ENCODE data around the gene KDM4D. TPM values are rescaled to one million over a fixed set of nuclear protein-coding genes. Genes with fewer than 3 reads are reported as not detected.

The KDM4D gene
- total RNA-seq (2021) (1.9 to 2.4 TPM (median 2.1 TPM) in 3 replicates), Bru-seq, nascent RNA (percentile 62 among the genes with signal in this experiment)
- long read RNA-seq, experiment 1, transcript KDM4D-201 (3 exons, 2,978 nt) = major isoform, 9 of 10 reads
- long read RNA-seq, experiment 1, partial matches to known transcripts = 0 of 10 reads
- long read RNA-seq, experiment 1, other reads (novel, unspliced or antisense) = 0 of 10 reads
- long read RNA-seq, experiment 2, partial matches to known transcripts = 0 of 1 reads
- long read RNA-seq, experiment 2, other reads (novel, unspliced or antisense) = 1 of 1 reads
- long read RNA-seq, experiment 3 = 0 reads

GRCh38 chr11:94973099-94973968 lies at the start of gene KDM4D, which contains the start of gene CWC15:
KDM4D (plus strand) TSS chr11:94973709; CDS start chr11:94997373, 23,664 bp downstream.
CWC15 (minus strand) TSS chr11:94973556; CDS start chr11:94972185, 1,371 bp downstream.
- CTCF ChIA-PET = interaction anchor here (1.1 to 1.3 kb wide), 4 partner anchors 94 to 451 kb away, joined by 3 to 8 read pairs (median 4); no protein-coding TSS in a partner anchor
- Mint-ChIP-seq H3K9me3 (no peaks in the 10 kb centered on the region), H3K36me3 (peaks cover 31% of the 10 kb centered on the region), H3K27ac (peak within 1 kb of the TSS; percentile 98), H3K27me3 (ENCODE audit: low read depth) (no peaks in the 10 kb centered on the region), H3K4me1 (peaks cover 10% of the 10 kb centered on the region), H3K4me3 (peak within 1 kb of the TSS; percentile 99)
- POLR2A ChIA-PET = interaction anchor here (1.5 to 2.1 kb wide), 2 partner anchors 16 to 94 kb away, joined by 6 to 10 read pairs; partner anchors contain the start of gene SRSF8
- ATAC-seq (peak; percentile 99), DNase-seq (ENCODE audit: low spot score) (peak; percentile 92)
- TF ChIP-seq FOXJ3 (CRISPR knock-in tag; IDR thresholded peaks at IDR 0.05; ENCODE audit: borderline replicate concordance) = no peak
- TF ChIP-seq FOXP1 (CRISPR knock-in tag; IDR thresholded peaks at IDR 0.05; ENCODE audit: borderline replicate concordance) = peak; percentile 68; the same call in 1 of the 2 replicates
- TF ChIP-seq ZNF121 (CRISPR knock-in tag; IDR thresholded peaks at IDR 0.05) = 0 out of 2 replicates have a peak, but pooled peaks have one; percentile 10
- no peak for TF ChIP-seq ERG (CRISPR knock-in tag; IDR thresholded peaks at IDR 0.05)
- no peak for TF ChIP-seq CTCF (IDR thresholded peaks at IDR 0.05)
- no peak for TF ChIP-seq RELA (CRISPR knock-in tag; IDR thresholded peaks at IDR 0.05; ENCODE audit: borderline replicate concordance)
- TF ChIP-seq, protein P1, sequence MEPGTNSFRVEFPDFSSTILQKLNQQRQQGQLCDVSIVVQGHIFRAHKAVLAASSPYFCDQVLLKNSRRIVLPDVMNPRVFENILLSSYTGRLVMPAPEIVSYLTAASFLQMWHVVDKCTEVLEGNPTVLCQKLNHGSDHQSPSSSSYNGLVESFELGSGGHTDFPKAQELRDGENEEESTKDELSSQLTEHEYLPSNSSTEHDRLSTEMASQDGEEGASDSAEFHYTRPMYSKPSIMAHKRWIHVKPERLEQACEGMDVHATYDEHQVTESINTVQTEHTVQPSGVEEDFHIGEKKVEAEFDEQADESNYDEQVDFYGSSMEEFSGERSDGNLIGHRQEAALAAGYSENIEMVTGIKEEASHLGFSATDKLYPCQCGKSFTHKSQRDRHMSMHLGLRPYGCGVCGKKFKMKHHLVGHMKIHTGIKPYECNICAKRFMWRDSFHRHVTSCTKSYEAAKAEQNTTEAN (CRISPR knock-in tag; IDR thresholded peaks at IDR 0.05) = no peak
- TF ChIP-seq PRDM15 (CRISPR knock-in tag; IDR thresholded peaks at IDR 0.05) = no peak
- TF ChIP-seq E2F4 (CRISPR knock-in tag; IDR thresholded peaks at IDR 0.05; ENCODE audit: borderline replicate concordance, low read depth) = peak; percentile 39; the same call in 1 of the 2 replicates
- no peak for TF ChIP-seq ZNF396 (CRISPR knock-in tag; IDR thresholded peaks at IDR 0.05; ENCODE audit: borderline replicate concordance)
- TF ChIP-seq HMGXB4 (CRISPR knock-in tag; IDR thresholded peaks at IDR 0.05) = peak; percentile 61; the same call in 1 of the 2 replicates
- TF ChIP-seq SMAD3 (CRISPR knock-in tag; IDR thresholded peaks at IDR 0.05; ENCODE audit: borderline replicate concordance) = peak; percentile 47; the same call in 1 of the 2 replicates
- 0 out of 2 replicates have a peak, but pooled peaks have one; percentile 27 for TF ChIP-seq CREB1 (CRISPR knock-in tag; IDR thresholded peaks at IDR 0.05)
- no peak for TF ChIP-seq GTF2I (CRISPR knock-in tag; conservative IDR thresholded peaks at IDR 0.05)
- TF ChIP-seq TP53 (CRISPR knock-in tag; IDR thresholded peaks at IDR 0.05) = no peak
- TF ChIP-seq AR (CRISPR knock-in tag; IDR thresholded peaks at IDR 0.05) = no peak
- no peak for TF ChIP-seq SMAD4 (CRISPR knock-in tag; IDR thresholded peaks at IDR 0.05)
- TF ChIP-seq NR1H2 (CRISPR knock-in tag; IDR thresholded peaks at IDR 0.05) = no peak
- TF ChIP-seq JAZF1 (CRISPR knock-in tag; IDR thresholded peaks at IDR 0.05) = no peak
- no peak for TF ChIP-seq OVOL2 (CRISPR knock-in tag; IDR thresholded peaks at IDR 0.05; ENCODE audit: borderline replicate concordance)
